Activated CD8-positive, alpha-beta memory T cell treated with anti-CD3 and anti-CD28 coated beads for 4 hours (primary cell): ENCODE results near the gene C16orf95.
"Not testable (repeated sequence)": the region's sequence is repeated elsewhere in the genome, so short reads cannot be mapped to it uniquely, and the experiment has no call there.

Source experiments
- DNase-seq, 2 donors: peaks; one replicate each; pipeline ENCODE4 v3.0.0-alpha.2; 2020; ENCODE audit warnings: low read depth in 2 of 2

C16orf95 gene, protein sequence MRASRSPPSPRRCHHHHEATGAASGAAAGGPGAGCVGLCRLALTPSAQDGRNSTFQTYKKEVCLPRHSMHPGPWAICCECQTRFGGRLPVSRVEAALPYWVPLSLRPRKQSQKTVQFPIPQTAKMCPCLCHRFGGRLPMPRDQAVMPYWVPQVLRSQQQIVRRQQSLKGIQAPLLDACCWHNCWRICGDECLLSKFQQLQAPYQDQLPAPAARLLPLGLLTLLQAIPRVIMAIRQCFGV

DNA sequence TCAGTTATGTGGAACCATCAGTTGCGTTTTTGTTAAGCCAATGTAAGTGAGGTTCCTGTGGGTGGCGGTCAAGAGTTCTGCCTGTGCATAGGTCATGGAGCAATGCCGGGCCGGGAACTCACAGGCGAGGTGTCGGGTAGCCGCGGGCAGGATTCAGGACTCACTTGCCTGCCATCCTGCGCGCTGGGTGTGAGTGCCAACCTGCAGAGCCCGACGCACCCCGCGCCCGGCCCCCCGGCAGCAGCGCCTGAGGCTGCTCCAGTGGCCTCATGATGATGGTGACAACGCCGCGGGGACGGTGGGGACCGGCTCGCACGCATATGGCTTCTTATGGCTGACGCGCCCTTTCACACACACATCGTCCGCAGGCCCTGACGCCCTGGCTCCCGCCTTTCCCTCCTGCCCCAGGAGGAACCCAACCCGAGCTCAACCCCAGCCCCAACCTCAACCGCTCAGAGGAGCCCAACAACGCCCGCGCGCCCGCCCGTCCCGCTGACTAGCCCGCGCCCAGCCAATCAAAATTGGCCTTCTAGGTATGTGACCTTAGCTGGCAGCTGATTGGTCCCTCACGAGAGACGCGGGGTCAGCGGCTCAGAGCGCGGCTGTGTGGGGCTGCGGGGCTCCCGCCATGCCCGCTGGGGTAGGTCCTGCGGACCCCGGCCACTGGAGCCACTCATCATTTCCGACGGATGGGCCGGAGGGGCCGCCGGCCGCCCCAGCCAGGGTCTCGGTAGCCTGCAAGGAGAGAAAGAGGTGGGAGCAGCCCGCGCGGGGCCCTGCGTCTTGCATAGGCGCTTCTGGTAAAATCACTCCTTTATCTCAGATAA lies at the start of gene C16orf95:
TSS of gene C16orf95 (minus strand) at position 470 of the 827 bp plus-strand sequence. CDS start at position 320, 150 bp downstream.
- DNase-seq: peak; percentile 93 to 95

- no peak for DNase-seq
Observed at GRCh38 chr16:87366930-87367329, 49.7 kb upstream of the C16orf95 start.

GRCh38 chr16:87366288-87366687 lies 49.1 kb upstream of the C16orf95 start:
- no peak for DNase-seq

- DNase-seq: no peak
Observed at GRCh38 chr16:87365021-87365713, 48.0 kb upstream of the C16orf95 start.

GRCh38 chr16:87363771-87364455 lies 46.7 kb upstream of the C16orf95 start:
- no peak for DNase-seq

GRCh38 chr16:87362828-87363559 lies 45.8 kb upstream of the C16orf95 start:
- not testable (repeated sequence) for DNase-seq

- no peak for DNase-seq
Observed at GRCh38 chr16:87361916-87362619, 44.9 kb upstream of the C16orf95 start.

- no peak for DNase-seq
Observed at GRCh38 chr16:87360862-87361610, 43.8 kb upstream of the C16orf95 start.

DNA sequence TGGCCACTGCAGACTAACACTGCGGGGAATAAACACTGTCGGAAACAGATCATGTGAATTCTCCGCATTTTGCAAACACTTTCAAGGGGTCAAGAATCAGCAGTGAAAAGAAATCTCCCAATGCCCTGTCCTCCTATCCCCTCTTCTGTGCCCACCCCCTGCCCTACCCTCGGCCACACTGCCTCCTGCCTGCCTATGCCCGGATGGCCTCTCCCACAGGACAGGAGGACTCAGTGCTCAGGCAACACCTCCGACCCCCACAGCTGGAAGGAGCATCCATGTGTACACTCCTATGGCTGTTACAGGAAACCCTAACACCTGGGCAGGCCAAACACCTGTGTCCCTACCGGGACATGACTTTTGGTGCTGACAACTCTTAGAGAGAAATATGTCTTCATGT lies 41.9 kb upstream of the C16orf95 start:
- no peak for DNase-seq

- no peak for DNase-seq
Observed at GRCh38 chr16:87358696-87359095, 41.5 kb upstream of the C16orf95 start.

DNA sequence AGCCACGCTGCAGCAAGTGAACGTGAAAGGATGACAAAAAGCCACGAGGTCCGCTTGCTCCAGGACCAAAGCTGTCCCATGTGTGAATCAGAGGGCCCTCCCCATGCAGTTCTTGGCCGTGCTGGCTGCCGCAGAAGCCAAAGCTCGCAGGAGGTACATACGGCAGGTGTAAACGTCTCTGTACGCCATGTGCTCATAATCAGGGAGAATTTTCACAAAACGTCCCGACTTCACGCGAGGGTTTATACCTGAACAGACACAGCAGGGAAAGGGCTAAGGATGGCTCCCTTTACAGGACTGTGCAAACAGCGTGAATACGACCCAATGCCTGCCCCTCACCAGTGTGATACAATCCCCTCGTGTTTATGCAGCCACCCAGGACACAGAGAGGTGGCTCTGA lies 41.1 kb upstream of the C16orf95 start:
- no peak for DNase-seq

- no peak for DNase-seq
Observed at GRCh38 chr16:87356491-87356853, 39.3 kb upstream of the C16orf95 start.

DNA sequence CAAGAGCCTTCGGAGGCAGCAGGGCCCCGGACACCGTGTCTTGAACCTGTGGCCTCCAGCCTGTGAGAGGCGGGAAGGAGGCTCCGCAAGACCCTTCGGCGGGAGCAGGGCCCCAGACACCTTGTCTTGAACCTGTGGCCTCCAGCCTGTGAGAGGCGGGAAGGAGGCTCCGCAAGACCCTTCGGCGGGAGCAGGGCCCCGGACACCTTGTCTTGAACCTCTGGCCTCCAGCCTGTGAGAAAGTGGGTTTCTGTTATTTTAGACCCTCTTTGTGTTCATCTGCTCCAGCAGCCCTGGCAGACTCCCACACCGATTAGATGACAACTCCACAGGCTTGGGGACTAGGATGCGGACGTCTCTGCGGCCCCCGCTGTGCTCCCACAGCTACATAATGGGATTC lies 36.4 kb upstream of the C16orf95 start:
- DNase-seq: no peak

- no peak for DNase-seq
Observed at GRCh38 chr16:87352818-87353217, 35.6 kb upstream of the C16orf95 start.

- no peak for DNase-seq
Observed at GRCh38 chr16:87351320-87351698, 34.1 kb upstream of the C16orf95 start.

DNA sequence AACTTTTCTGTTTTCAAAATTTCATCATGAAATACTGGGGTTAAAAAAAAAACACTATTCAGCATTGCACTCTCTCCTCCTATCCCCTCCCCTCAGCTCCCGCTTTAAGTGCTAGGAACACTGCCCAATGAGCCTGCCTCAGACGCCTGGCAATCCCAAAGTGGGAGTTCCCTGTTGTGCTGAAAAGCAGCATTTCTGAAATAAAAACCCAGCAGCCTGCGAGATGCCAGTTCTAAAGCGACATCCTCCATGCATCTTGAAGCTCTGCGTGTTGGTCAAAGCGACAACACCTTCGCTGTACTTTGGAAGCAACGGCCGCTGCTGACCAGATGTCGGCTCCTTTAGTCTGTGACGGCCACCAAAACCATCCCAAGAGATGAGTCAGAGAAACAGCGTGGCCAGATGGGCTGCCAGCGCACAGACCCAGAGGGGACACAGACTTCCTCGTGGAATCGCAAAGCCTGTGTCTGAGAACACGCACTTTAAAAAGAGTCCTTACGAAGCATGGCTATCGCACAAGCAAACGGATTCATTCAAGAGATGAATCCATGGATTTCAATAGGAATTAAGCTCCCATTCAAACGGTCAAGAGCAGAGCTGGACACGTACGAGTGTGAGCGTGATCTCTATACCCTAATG lies 33.6 kb upstream of the C16orf95 start:
- DNase-seq: no peak

GRCh38 chr16:87350031-87350430 lies 32.8 kb upstream of the C16orf95 start:
- no peak for DNase-seq

DNA sequence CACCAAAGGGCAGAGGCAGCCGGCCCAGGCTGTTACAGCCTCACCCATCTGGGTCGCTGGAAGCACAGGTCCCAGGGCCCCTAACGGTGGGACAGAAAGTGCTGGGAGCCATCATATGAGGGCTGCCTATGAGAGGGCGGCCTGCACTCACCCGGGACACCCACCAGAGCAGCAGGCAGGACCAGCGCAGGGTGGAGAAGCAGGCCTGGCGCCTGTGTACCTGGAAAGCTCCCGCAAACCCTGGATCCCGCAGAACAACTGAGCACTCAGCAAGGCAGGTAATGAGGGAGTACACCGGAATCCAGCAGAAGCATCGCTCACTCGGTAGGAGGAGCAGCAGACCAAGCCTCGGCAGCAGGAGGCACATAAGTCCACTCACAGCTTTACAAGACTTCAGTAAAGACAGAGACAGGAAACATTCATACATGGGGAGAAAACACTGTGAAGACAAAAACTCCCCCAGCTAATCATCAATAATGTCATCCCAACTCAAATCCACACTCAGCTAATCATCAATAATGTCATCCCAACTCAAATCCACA lies 31.5 kb upstream of the C16orf95 start:
- no peak for DNase-seq

GRCh38 chr16:87347932-87348615 lies 30.9 kb upstream of the C16orf95 start:
- no peak for DNase-seq
